WTC11 (cell line): ENCODE data around the gene ECHS1. TPM values are rescaled to one million over a fixed set of nuclear protein-coding genes. Genes with fewer than 3 reads are reported as not detected.

Source experiments
- ATAC-seq: fragments of 200-7000 bp; cut with Tn5 transposase; 2 replicates; pipeline ENCODE4 v1.10.0; 2021; ENCODE audit warnings: mild to moderate bottlenecking, moderate library complexity
- CTCF ChIA-PET: fragments of 300-600 bp; sonication (Branson Sonifier 250); formaldehyde crosslinking; loops from one replicate; lab custom pipeline; 2021; ENCODE audit warnings: antibody characterized with exemption; lab: Charles Lee
- POLR2A ChIA-PET: fragments of 350-600 bp; sonication (Branson Sonifier 250); formaldehyde crosslinking; loops from one replicate; lab custom pipeline; 2021; ENCODE audit warnings: antibody characterized with exemption; lab: Charles Lee
- DNase-seq: peaks from one replicate; pipeline ENCODE4 v3.0.0; 2021; ENCODE audit warnings: low spot score
- H3K27ac Mint-ChIP-seq: 2 replicates; pipeline ENCODE4 v1.8.0; 2021; ENCODE audit warnings: mixed read lengths
- H3K27me3 Mint-ChIP-seq: 2 replicates; pipeline ENCODE4 v1.8.0; 2021; ENCODE audit warnings: low read depth, mild to moderate bottlenecking, moderate library complexity, mixed read lengths
- H3K36me3 Mint-ChIP-seq: 2 replicates; pipeline ENCODE4 v1.8.0; 2021; ENCODE audit warnings: mixed read lengths
- H3K4me1 Mint-ChIP-seq: 2 replicates; pipeline ENCODE4 v1.8.0; 2022; ENCODE audit warnings: mixed read lengths
- H3K4me3 Mint-ChIP-seq: 2 replicates; pipeline ENCODE4 v1.8.0; 2021; ENCODE audit warnings: mild to moderate bottlenecking, moderate library complexity, mixed read lengths
- H3K9me3 Mint-ChIP-seq: 2 replicates; pipeline ENCODE4 v1.8.0; 2021; ENCODE audit warnings: mixed read lengths
- ATF1 ChIP-seq: sonication (generic); formaldehyde crosslinking; IDR thresholded peaks from 2 replicates; pipeline ENCODE4 v1.8.1; 2023; ENCODE audit warnings: mild to moderate bottlenecking, moderate library complexity, missing genetic modification reagents
- ATF3 ChIP-seq: sonication (generic); formaldehyde crosslinking; conservative IDR thresholded peaks from 2 replicates; pipeline ENCODE4 v1.8.1; 2022; ENCODE audit warnings: mild to moderate bottlenecking, missing genetic modification reagents
- EMX1 ChIP-seq: fragments of 250-450 bp; sonication (Bioruptor Pico); IDR thresholded peaks from 2 replicates; pipeline ENCODE4 v1.8.0; 2021; ENCODE audit warnings: mild to moderate bottlenecking
- JUN ChIP-seq: sonication (generic); formaldehyde crosslinking; IDR thresholded peaks from 2 replicates; pipeline ENCODE4 v1.8.0; 2023; ENCODE audit warnings: mild to moderate bottlenecking, missing genetic modification reagents
- PRDM15 ChIP-seq: sonication (generic); formaldehyde crosslinking; IDR thresholded peaks from 2 replicates; pipeline ENCODE4 v1.8.0; 2022; ENCODE audit warnings: missing genetic modification reagents
- RELA ChIP-seq: sonication (generic); formaldehyde crosslinking; IDR thresholded peaks from 2 replicates; pipeline ENCODE4 v1.8.1; 2022; ENCODE audit warnings: missing genetic modification reagents, mild to moderate bottlenecking, borderline replicate concordance
- SMAD3 ChIP-seq: sonication (generic); formaldehyde crosslinking; IDR thresholded peaks from 2 replicates; pipeline ENCODE4 v1.8.0; 2022; ENCODE audit warnings: missing genetic modification reagents, mild to moderate bottlenecking, borderline replicate concordance
- SMAD4 ChIP-seq: sonication (generic); formaldehyde crosslinking; IDR thresholded peaks from 2 replicates; pipeline ENCODE4 v1.8.0; 2022; ENCODE audit warnings: mild to moderate bottlenecking, missing genetic modification reagents
- SP1 ChIP-seq: sonication (generic); formaldehyde crosslinking; conservative IDR thresholded peaks from 2 replicates; pipeline ENCODE4 v1.8.1; 2022; ENCODE audit warnings: missing genetic modification reagents
- TCF7 ChIP-seq: sonication (generic); formaldehyde crosslinking; IDR thresholded peaks from 2 replicates; pipeline ENCODE4 v1.8.0; 2022; ENCODE audit warnings: mild to moderate bottlenecking, low read depth, missing genetic modification reagents, moderate library complexity
- ZNF121 ChIP-seq: sonication (generic); formaldehyde crosslinking; IDR thresholded peaks from 2 replicates; pipeline ENCODE4 v1.8.0; 2023; ENCODE audit warnings: missing genetic modification reagents
- ZNF423 ChIP-seq: fragments of 250-450 bp; sonication (Bioruptor Pico); IDR thresholded peaks from 2 replicates; pipeline ENCODE4 v2.1.2; 2022; ENCODE audit warnings: mild to moderate bottlenecking, moderate library complexity
- ZNF512 ChIP-seq: sonication (generic); formaldehyde crosslinking; IDR thresholded peaks from 2 replicates; pipeline ENCODE4 v1.8.1; 2022; ENCODE audit warnings: missing genetic modification reagents, borderline replicate concordance
- total RNA-seq: library from RNA; stranded (reverse); gene quantifications from 3 replicates; pipeline ENCODE4 v1.2.3, GENCODE V29; 2021

ECHS1 gene
- total RNA-seq, 1 experiment from 2014 or later: 84.1 TPM

- Mint-ChIP-seq H3K27ac (no peak overlapping the region), H3K4me3 (peak overlapping the region; percentile 70)
- CTCF ChIA-PET: interaction anchor here (2.0 kb wide), 1 partner anchor 26 kb away, joined by 9 read pairs; no protein-coding TSS in a partner anchor
- no peak for TF ChIP-seq EMX1 (CRISPR knock-in tag)
- 0 out of 2 replicates have a peak, but pooled peaks have one; percentile 17 for TF ChIP-seq SP1
- TF ChIP-seq PRDM15 (CRISPR knock-in tag): 0 out of 2 replicates have a peak, but pooled peaks have one; percentile 1
- 0 out of 2 replicates have a peak, but pooled peaks have one; percentile 46 for TF ChIP-seq TCF7 (CRISPR knock-in tag)
- TF ChIP-seq, all 79 proteins: peak for 3
- ATAC-seq (peak; percentile 6), DNase-seq (peak; percentile 39)
- H3K36me3 Mint-ChIP-seq: no peaks in the 10 kb centered on the region
- peaks cover 3% of the 10 kb centered on the region; the same call in 1 of the 2 replicates for H3K9me3 Mint-ChIP-seq
- peaks cover 62% of the 10 kb centered on the region for H3K27me3 Mint-ChIP-seq
- POLR2A ChIA-PET: no interaction called here
- H3K4me1 Mint-ChIP-seq: peaks cover 14% of the 10 kb centered on the region
Measured at GRCh38 chr10:133325440-133326222, 47.5 kb downstream of the ECHS1 start.

GRCh38 chr10:133324857-133325260, 48.3 kb downstream of the ECHS1 start:
- ChIA-PET CTCF (interaction anchor here (0.5 to 2.0 kb wide), 7 partner anchors 10 to 579 kb away, joined by 4 to 14 read pairs (median 7); partner anchors contain the start of genes FUOM and PRAP1), POLR2A (no interaction called here)
- TF ChIP-seq PRDM15 (CRISPR knock-in tag) (peak; percentile 24; the same call in 1 of the 2 replicates), ATF3 (CRISPR knock-in tag) (no peak), ZNF423 (CRISPR knock-in tag) (no peak), RELA (0 out of 2 replicates have a peak, but pooled peaks have one; percentile 5)
- DNase-seq (no peak), ATAC-seq (no peak)
- Mint-ChIP-seq H3K27me3 (peaks cover 62% of the 10 kb centered on the region), H3K36me3 (0 out of 2 replicates have a peak, but pooled peaks cover 2% of the 10 kb centered on the region), H3K4me1 (peaks cover 14% of the 10 kb centered on the region), H3K27ac (no peak overlapping the region), H3K9me3 (peaks cover 8% of the 10 kb centered on the region), H3K4me3 (no peak overlapping the region)

- Mint-ChIP-seq H3K4me3 (no peak overlapping the region; the same call in 1 of the 2 replicates), H3K36me3 (0 out of 2 replicates have a peak, but pooled peaks cover 2% of the 10 kb centered on the region), H3K27ac (no peak overlapping the region), H3K9me3 (peaks cover 8% of the 10 kb centered on the region), H3K27me3 (peaks cover 61% of the 10 kb centered on the region), H3K4me1 (peaks cover 12% of the 10 kb centered on the region)
- DNase-seq: peak; percentile 80
- peak; percentile 61 for ATAC-seq
- ChIA-PET POLR2A (no interaction called here), CTCF (interaction anchor here (0.5 to 2.0 kb wide), 8 partner anchors 9 to 578 kb away, joined by 3 to 14 read pairs (median 6); partner anchors contain the start of genes FUOM and PRAP1)
- TF ChIP-seq PRDM15 (CRISPR knock-in tag) (peak; percentile 76; the same call in 1 of the 2 replicates), ZNF121 (peak; percentile 46; the same call in 1 of the 2 replicates), SMAD3 (CRISPR knock-in tag) (no peak), EMX1 (CRISPR knock-in tag) (no peak), SMAD4 (no peak), JUN (CRISPR knock-in tag) (no peak), ZNF512 (no peak), ATF1 (CRISPR knock-in tag) (no peak)
Measured at GRCh38 chr10:133324198-133324792, 48.9 kb downstream of the ECHS1 start.
